Stimulated activated CD8-positive, alpha-beta memory T cell treated with anti-CD3 and anti-CD28 coated beads, Interleukin-7, amount 100 ng/mL, for 24 hours (primary cell): ENCODE measurements around the gene OPHN1.
"Not testable (repeated sequence)": the region's sequence is repeated elsewhere in the genome, so short reads cannot be mapped to it uniquely, and the experiment has no call there.

Experiments
- DNase-seq: peaks from one replicate; pipeline ENCODE4 v3.0.0-alpha.2; 2020; ENCODE audit warnings: low read depth

The OPHN1 gene

GRCh38 chrX:68422478-68422877 is 10.8 kb downstream of the OPHN1 start:
- no peak for DNase-seq

GRCh38 chrX:68421636-68422035 is 11.7 kb downstream of the OPHN1 start:
- DNase-seq = no peak

- no peak for DNase-seq
Measured at GRCh38 chrX:68420559-68420958, 12.7 kb downstream of the OPHN1 start.

GRCh38 chrX:68419975-68420374 is 13.3 kb downstream of the OPHN1 start:
- no peak for DNase-seq

GRCh38 chrX:68417651-68418050 is 15.6 kb downstream of the OPHN1 start:
- no peak for DNase-seq

- DNase-seq = no peak
Measured at GRCh38 chrX:68416592-68416991, 16.7 kb downstream of the OPHN1 start.

GRCh38 chrX:68415316-68415715 is 18.0 kb downstream of the OPHN1 start:
- no peak for DNase-seq

- no peak for DNase-seq
Measured at GRCh38 chrX:68413254-68413653, 20.0 kb downstream of the OPHN1 start.

- no peak for DNase-seq
Measured at GRCh38 chrX:68411729-68412128, 21.6 kb downstream of the OPHN1 start.

GRCh38 chrX:68409194-68409593 is 24.1 kb downstream of the OPHN1 start:
- DNase-seq = no peak

GRCh38 chrX:68403522-68403921 is 29.8 kb downstream of the OPHN1 start:
- no peak for DNase-seq

- DNase-seq = no peak
Measured at GRCh38 chrX:68403038-68403437, 30.3 kb downstream of the OPHN1 start.

- no peak for DNase-seq
Measured at GRCh38 chrX:68402094-68402493, 31.2 kb downstream of the OPHN1 start.

- DNase-seq = no peak
Measured at GRCh38 chrX:68398291-68398690, 35.0 kb downstream of the OPHN1 start.

GRCh38 chrX:68396953-68397352 is 36.3 kb downstream of the OPHN1 start:
- no peak for DNase-seq

GRCh38 chrX:68389419-68389960 is 43.8 kb downstream of the OPHN1 start:
- not testable (repeated sequence) for DNase-seq

- no peak for DNase-seq
Measured at GRCh38 chrX:68387776-68388175, 45.5 kb downstream of the OPHN1 start.

GRCh38 chrX:68383540-68383939 is 49.8 kb downstream of the OPHN1 start:
- no peak for DNase-seq

- DNase-seq = not testable (repeated sequence)
Measured at GRCh38 chrX:68377579-68377978, 55.7 kb downstream of the OPHN1 start.

GRCh38 chrX:68376373-68376772 is 56.9 kb downstream of the OPHN1 start:
- no peak for DNase-seq

GRCh38 chrX:68375803-68376202 is 57.5 kb downstream of the OPHN1 start:
- DNase-seq = no peak

GRCh38 chrX:68372665-68373064 is 60.6 kb downstream of the OPHN1 start:
- DNase-seq = no peak

- DNase-seq = no peak
Measured at GRCh38 chrX:68369559-68369958, 63.7 kb downstream of the OPHN1 start.

- no peak for DNase-seq
Measured at GRCh38 chrX:68365341-68365740, 68.0 kb downstream of the OPHN1 start.

- DNase-seq = no peak
Measured at GRCh38 chrX:68363984-68364383, 69.3 kb downstream of the OPHN1 start.
